ENCODE measurements around the gene RPUSD1.
"Not testable (repeated sequence)": the region's sequence is repeated elsewhere in the genome, so short reads cannot be mapped to it uniquely, and the experiment has no call there.

RPUSD1 gene

DNA sequence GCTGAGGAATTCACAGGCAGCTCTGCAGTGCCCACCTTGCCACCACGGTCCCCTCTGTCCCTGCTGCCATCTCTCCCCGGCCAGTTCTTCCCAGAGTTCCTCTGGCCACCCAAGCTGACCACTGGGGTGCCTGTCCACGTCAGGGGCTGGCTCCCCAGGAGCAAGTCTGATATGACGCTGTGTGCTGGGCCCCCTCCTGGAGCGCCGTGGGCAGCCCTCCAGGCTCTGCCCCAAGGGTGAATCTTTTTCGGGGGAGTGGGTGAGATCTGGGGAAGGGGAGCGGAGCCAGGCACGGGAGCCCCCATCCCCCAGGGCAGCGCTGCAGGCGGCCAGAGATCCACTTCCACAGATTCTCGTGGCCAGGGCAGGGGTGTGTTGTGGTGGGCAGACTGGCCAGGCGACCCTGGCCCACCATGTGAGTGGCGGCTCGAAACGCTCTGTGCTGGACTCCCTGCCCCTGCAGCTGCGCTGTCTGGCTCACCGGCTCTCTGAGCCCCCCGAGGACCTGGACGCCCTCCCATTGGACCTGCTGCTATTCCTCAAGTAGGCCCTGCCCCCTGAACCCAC is 23.9 kb downstream of the RPUSD1 start:
- no peak for DNase-seq

DNA sequence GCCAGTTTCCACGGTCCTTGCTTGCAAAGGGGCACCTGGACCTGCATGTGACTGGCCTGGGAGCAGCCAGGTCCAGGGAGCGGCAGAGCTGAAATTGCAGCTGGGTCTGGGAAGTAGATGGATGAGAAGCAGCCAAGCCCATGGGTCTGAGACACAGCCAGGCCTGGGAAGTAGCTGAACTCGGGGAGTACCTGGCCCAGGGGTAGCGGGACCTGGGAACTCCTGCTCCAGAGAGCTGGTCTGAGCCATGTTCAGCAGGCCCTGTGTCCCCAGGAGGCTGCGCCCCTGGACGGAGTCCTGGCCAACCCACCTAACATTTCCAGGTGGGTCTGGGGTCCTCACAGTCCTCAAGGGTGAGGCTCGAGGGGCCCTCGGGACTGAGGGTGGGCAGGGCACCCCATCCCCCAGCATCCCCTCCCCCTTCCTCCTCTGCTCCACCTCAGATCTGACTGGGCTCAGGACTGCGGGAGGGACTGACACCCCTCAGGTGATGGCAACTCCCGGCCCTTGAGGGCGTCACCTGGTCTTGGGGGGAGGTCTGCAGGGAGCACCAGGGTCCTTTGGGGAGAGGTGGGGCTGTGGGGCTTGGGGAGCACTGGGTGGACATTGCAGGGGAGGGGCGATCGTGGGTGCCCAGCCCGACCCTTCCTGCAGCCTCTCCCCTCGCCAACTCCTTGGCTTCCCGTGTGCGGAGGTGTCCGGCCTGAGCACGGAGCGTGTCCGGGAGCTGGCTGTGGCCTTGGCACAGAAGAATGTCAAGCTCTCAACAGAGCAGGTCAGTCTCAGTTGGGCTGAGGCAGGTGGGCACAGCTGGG is 24.6 kb downstream of the RPUSD1 start:
- no peak for DNase-seq

DNA sequence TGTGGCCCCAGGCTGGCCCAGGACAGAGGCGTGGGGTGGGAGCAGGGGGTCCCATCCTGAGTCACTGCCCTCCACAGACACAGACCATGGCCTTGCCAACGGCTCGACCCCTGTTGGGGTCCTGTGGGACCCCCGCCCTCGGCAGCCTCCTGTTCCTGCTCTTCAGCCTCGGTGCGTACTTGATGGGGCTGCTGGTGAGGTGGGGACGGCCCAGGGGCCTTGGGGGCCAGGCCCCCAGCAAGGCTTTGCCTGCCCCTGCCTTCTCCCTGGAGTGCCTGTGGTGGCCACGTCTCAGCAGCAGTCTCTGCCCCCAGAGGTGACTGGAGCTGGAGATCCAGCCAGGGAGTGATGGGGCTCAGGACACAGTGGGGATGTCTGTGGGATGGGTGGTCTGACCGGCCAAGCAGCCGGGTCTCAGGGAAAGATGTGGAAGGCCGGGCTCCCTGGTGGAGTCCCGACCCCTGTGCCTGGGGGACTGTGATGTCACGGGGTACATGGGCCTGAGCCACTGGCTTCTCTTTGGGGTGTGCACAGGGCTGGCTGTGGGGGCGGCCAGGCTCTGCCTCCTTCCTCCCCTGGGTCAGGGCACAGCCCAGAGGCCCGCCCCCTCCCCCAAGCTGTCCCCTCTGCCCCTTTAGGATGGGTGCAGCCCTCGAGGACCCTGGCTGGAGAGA is 25.4 kb downstream of the RPUSD1 start:
- no peak for DNase-seq

DNA sequence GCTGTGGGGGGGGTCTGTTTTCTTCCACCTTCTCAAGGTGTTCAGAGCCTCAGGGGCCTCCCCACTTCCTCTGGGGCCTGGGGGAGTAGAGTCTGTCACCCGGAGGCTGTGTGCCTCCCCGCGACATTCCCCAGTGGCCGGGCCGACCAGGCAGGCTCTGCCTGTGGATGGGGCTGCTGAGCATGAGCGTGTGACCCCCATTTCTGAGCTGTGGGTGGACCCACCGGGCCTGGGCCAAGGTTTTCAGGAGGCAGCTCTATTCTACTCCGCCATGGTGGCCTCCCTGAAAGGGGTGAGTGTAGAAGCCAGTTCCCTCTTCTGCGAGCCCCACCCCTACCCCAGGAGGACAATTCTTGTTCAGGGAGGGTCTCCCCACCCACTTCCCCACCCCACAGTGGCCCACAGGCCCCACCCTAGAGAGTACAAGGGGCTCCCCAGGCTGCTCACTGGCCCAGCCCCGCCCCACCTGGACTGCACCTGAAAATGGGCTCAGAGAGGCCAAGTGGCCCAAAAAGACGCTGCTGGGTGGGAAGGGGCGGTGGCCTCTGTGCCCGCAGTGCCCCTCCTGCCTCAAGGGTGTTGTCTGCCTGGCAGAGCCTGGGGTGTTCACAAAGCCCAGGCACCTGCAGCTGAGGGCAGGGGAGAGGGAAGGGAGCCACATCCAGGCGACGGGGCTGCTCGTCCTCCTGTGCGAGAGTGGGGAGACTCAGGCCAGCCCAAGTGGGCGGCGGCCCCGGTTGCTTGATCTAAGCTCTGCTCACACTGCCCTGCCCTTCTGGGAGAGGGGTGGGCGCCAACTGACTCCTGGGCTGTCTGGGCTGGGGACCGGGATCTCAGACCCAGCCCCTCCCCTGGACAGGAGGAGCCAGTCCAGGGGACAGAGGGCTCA is 26.3 kb downstream of the RPUSD1 start:
- DNase-seq: no peak

DNA sequence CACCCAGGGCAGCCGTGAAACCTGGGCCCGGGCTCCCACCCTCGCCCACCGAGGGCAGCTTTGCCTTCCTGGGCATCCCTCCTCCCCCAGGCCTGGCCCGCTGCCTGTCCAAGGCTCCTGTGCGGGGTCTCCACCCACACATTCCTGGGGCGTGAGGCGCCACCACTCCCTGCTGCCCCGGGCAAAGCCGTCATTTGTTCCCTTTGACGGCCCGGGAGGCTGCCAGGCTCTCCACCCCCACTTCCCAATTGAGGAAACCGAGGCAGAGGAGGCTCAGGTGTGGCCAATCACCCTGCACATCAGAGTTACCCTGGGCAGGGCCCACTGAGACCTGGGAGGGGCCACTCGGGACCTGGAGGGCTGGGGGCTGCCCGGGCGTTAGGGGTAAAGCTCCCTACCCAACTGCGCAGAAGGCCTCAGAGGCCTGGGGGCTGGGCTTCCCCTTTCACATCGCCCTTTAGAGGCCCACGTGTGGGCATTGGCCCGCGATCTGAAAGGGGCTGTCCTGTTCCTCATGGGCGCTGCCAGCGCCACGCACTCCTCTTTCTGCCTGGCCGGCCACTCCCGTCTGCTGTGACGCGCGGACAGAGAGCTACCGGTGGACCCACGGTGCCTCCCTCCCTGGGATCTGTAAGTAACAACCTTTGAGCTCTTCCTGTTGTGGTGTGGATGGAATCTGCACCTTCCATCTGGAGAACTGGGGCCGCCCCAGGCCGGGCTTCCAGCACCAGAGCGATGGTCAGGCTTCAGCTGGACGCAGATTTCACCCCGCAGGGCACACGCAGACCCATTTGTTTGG is 27.4 kb downstream of the RPUSD1 start, which contains the start of gene MSLN:
Gene MSLN (plus strand): TSS at position 190 of the 799 bp plus-strand sequence. CDS start 1,947 bp downstream, outside the sequence.
- DNase-seq: no peak

DNA sequence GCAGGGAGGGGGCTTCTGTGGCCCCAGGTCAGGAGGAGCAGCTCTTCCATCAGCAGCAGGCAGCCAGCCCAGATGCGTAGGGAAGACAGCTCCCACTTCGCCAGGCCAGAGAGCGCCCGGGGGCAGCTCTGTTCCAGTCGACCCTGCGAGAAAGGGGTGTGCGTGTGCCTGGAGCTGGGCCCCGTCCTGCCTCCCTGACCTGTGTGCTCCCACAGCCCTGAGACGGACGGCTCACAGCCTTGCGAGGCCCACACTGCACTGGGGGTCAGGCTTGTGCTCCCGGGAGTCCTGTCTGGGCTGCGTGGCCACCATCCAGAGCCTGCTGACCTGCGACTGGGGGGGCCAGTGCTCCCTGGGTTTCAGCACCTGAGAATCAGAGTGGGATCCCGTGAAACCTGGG is 28.1 kb downstream of the RPUSD1 start:
- DNase-seq: no peak

DNA sequence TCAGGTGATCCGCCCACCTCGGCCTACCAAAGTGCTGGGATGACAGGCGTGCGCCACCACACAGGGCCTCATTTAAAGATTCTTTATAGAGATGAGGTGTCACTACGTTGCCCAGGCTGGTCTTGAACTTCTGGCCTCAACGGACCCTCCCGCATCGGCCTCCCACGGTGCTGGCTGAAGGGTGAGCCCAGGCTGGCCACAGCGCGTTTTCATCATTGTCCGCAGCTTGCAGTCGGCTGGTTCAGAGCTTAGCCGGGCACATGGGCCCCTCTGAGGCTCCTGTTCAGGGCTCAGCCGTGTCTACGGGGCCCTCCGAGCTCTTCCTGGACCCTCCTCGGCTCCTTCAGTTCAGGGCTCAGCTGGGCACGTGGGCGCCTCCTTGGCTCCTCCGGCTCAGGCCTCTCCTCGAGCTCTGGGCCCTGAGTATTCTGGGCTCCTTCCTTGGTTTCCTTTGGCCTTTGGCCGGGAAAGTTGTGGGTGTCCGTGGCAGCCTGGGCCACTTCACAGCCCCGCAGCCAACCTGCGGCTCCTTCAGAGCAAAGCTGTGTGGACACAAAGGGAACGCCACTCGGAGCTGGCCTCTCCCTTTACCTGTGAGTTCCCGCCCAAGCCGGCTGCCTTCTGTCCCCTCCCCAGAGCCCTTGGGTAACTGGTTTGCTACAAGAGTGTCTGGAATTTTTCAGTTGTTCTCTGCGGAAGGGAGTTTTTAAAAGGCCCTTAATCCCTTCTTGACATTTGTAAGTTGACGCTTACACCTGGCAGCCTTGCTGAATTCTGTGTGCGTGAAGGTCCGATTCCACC is 28.9 kb downstream of the RPUSD1 start:
- DNase-seq: no peak

DNA sequence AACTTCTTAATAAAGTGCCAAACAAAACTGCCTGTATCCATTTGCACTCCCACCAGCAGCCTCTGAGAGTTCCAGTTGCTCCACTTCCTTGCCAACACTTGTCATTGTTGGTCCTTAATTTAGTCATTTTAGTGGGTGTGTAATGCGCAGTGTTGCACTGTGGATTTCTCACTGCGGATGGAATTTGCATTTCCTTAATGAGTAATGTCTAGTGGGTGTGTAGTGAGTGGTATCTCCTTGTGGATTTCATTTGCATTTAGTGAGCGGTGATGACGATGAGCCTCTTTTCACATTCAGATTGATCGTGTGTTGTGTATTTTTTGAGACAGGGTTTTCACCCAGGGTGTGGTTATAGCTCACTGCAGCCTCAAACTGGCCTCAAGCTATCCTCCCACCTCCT is 31.8 kb downstream of the RPUSD1 start:
- DNase-seq: no peak

DNA sequence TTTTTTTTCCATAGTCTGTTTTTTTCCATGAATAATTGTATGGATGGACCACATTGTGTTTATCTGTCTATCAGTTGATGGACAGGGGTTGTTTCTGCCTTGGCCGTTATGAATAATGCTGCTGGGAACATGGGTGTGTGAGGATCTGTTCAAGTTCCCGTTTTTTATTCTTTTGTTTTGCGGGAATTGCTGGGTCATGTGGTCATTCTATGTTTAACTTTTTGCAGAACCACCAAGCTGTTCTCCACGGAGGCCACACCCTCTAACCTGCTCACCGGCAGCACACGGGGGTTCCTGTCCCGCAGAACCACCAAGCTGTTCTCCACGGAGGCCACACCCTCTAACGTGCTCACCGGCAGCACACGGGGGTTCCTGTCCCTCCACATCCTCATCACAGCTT is 33.5 kb downstream of the RPUSD1 start:
- DNase-seq: no peak

DNA sequence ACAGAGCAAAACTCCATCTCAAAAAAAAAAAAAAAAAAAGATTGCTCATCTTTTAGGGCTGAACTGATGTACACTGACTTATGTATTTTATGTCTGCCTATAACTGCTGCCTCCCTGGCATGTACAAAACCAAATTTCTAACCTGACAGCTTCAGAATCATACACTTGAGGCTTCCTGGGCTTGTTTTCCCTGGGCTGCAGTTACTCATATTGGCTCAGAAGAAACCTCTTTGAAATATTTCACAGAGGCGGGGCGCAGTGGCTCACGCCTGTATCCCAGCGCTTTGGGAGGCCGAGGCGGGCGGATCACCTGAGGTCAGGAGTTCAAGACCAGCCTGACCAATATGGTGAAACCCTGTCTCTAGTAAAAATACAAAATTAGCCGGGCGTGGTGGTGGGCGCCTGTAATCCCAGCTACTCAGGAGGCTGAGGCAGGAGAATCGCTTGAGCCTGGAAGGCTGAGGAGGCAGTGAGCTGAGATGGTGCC is 34.0 kb downstream of the RPUSD1 start:
- DNase-seq: not testable (repeated sequence)

DNA sequence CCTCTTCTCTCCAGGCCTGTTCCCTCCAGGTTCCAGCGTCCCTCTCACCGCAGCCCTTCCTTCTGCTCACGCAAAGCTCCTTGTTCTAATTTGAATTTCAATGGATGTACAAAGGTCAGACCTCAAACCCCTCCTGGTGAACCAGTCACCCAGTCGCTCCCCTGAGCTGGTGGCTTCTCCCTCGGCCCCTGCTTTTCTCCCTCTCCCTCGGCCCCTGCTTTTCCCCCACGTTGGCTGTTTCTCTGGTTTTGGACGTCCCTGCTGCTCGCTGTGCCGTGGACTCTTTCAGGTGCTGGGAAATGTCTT is 36.2 kb downstream of the RPUSD1 start:
- DNase-seq: no peak

DNA sequence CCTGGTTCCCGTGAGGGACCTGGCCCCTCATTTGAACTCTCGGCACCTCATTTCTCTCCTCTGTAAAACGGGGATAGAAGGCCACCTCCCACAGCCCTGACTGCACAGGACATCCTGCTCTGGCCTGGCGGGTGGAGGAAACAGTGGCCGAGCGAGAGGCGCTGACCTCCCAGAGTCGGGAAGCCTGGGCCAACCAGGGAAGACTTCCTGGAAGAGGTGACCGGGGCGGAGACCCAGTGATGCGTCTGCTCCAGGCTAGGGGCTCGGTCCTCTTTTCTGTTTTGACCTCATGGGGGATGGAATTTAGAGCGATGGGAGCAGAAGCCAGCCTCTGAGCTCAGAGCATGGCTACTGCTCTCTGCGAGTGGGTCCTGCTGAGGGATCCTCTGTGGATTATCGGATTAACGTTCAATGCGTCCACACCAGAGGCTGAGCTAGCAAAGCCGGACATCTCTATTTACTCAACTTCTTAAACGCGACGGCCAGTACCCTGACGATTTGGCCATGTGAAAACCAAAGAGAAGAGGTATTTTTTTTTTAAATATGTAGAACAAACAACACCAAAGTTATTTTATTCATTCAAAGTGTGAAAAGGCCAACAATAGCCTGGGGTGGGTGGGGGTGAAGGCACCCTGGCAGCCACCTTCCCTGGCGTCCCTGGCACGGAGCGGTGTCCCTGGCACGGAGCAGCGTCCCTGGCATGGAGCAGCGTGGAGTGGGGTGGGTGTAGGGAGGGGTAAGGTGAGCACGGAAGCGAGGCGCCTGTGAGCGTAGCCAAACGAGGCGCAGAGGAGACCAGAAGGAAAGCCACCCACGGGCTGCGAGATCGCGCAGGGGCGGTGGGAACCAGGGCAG is 36.8 kb downstream of the RPUSD1 start:
- DNase-seq: no peak

DNA sequence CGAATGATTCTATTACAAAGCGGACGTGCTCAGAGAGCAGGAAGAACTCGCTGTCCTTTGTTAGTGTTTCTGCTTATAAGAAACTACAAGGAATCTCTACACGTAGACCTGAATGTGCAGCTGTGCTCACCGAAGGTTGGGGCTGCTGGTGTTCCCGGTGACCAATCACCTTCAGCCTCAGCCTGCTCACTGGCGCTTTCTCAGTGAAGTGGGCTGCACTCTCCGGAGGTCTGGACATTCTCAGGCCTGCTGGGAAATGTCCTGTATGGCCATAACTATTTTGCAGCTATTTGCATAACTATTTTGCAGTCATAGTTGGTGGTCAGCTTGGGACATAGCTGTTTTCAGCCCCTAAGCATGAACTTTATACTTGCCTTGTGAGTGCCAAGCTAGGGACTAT is 37.7 kb downstream of the RPUSD1 start:
- DNase-seq: no peak

DNA sequence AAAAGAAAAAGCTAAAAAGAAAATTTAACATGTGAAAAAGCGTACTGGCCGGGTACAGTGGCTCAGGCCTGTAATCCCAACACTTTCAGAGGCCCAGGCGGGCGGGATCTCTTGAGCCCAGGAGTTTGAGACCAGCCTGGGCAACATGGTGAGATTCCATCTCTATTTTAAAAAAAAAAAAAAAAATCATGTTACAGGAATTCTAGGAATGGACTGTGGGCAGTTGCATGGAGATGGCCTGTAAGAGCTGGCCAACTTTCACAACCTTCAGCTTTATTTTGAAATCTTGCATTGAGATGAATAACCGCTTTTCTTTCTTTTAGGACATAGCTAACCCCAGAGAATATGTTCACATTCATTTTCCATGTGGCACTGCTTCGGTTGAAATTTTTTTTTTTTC is 39.2 kb downstream of the RPUSD1 start:
- no peak for DNase-seq

DNA sequence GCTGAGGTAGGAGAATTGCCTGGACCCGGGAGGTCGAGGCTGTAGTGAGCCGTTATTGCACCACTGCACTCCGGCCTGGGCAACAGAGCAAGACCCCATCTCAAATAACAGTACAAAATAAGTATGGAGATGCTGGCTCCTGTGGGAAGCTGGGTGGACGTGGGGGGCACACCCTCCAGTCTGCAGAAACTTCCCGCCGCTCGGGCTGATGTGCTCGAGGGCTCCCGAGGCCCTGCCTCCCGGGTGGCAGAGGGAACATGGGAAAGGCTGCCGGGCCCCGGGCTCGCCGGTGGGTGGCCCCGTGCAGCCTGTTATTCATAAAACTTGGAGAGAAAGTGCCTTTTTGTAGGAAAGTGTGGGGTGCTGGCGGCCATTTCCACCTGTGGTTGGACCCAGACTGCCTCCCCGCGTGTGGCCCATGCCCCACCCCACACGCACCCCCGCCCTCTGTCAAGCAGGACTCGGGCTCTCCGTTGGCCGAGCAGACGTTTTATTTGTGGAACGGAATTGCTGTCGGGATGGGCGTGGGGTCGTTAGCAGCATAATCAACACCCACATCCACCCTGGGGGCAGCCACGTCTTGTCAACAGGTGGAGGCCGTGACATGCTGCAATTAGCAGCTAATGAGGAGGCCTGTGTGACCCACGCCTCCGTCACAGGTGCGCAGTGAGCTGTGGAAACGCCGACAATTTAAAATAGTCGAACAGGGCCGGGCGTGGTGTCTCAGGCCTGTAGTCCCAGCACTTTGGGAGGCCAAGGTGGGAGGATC is 40.0 kb downstream of the RPUSD1 start:
- no peak for DNase-seq

DNA sequence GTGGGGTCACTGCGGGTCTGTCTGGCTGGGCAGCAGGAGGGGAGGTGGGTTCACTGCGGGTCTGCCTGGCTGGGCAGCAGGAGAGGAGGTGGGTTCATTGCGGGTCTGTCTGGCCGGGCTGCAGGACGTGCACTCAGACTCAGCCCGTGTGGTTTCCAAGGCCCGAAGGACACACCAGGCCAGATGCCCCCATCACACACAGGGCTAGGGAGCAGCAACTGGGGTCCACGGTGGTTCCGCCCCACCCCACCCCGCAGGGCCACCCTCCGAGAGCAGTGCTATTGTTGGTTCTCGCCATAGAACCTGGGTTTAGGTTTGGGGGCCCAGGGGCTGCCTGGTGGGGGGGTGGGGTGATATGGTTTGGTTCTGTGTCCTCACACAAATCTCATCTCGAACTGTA is 41.5 kb downstream of the RPUSD1 start:
- DNase-seq: no peak

DNA sequence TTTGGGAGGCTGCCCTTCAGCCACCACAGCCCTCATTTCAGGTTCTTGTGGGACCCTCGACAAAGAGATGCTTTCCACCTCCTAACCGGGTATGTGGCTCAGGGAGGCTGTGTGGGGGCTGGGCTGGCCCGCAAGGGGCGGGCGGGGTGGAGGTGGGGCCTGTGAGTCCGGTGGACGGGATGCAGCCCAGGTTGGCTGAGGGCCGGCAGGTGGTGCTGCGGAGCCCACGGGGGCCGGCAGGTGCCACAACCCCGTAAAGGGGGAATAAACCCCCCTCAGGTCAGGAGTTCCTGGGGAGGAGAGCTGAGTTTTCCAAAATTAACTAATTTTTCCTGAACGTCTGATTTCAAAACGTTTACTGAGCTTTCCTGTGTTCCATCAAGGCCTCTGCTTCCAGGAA is 42.4 kb downstream of the RPUSD1 start:
- DNase-seq: no peak

DNA sequence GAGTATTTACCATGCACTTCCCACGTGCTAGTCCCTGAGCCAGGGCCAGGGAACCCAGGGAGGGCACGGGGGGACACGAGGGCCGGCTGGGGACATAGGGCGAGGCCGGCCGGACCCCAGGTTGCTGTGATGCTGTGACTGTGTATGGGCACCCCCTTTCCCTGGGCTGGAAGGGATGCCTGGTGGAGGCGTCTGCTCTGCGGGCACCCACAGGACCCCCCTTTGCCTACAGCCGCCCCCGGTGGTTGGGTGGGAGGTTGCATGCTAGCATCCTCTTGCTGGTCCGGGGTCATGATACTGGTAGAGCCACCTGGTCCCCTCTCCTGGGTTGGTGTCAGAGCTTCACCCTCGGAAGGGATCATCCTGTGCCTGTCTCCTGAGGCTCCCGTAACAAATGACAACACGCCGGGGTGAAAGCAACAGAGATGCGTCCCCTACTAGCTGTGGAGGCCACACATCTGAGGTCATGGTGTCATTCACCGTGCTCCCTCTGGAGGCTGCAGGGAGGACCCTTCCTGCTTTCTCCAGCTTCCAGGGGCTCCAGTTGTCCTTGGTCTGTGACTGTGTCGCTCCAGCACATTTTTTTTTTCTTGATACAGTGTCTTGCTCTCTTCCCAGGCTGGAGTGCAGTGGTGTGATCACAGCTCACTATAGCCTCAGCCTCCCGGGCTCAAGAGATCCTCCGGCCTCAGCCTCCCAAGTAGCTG is 44.2 kb downstream of the RPUSD1 start:
- no peak for DNase-seq

DNA sequence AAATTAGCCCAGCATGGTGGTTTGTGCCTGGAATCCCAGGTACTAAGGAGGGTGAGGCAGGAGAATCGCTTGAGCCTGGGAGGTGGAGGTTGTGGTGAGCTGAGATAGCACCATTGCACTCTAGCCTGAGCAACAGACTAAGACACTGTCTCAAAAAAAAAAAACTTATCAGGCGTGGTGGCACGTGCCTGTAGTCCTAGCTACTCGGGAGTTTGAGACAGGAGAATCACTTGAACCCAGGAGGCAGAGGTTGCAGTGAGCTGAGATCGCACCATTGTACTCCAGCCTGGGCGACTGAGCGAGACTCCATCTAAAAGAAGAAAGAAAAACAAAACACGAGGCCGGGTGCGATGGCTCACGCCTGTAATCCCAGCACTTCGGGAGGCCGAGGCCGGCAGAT is 45.3 kb downstream of the RPUSD1 start:
- DNase-seq: not testable (repeated sequence)
